HepG2 (cell line): Measurements from ENCODE around the gene NDUFB3. TPM values are rescaled to one million over a fixed set of nuclear protein-coding genes. Genes with fewer than 3 reads are reported as not detected.

Source experiments
- CENPX ChIP-seq: sonication (generic); formaldehyde crosslinking; IDR thresholded peaks from 2 replicates; pipeline ENCODE4 v1.9.0; 2021; ENCODE audit warnings: mild to moderate bottlenecking, missing genetic modification reagents, moderate library complexity
- CSRNP2 ChIP-seq: sonication (generic); formaldehyde crosslinking; conservative IDR thresholded peaks from 2 replicates; pipeline ENCODE4 v1.8.0; 2022; ENCODE audit warnings: low read depth, missing genetic modification reagents
- GPBP1L1 ChIP-seq: sonication (generic); formaldehyde crosslinking; IDR thresholded peaks from 2 replicates; pipeline ENCODE4 v1.5.0; 2020; ENCODE audit warnings: mild to moderate bottlenecking, missing genetic modification reagents
- KMT2A ChIP-seq: sonication (generic); formaldehyde crosslinking; IDR thresholded peaks from 2 replicates; pipeline ENCODE4 v1.4.0; 2020; ENCODE audit warnings: missing genetic modification reagents
- KMT2B ChIP-seq: IDR thresholded peaks from 2 replicates; pipeline ENCODE4 v1.6.1; 2016; ENCODE audit warnings: missing genetic modification reagents, missing compliant biosample characterization
- PAX8 ChIP-seq: sonication (generic); formaldehyde crosslinking; IDR thresholded peaks from 2 replicates; pipeline ENCODE4 v1.8.0; 2022; ENCODE audit warnings: mild to moderate bottlenecking, missing genetic modification reagents, borderline replicate concordance
- REPIN1 ChIP-seq: sonication (generic); formaldehyde crosslinking; IDR thresholded peaks from 2 replicates; pipeline ENCODE4 v1.8.0; 2022; ENCODE audit warnings: missing genetic modification reagents, low read depth, mild to moderate bottlenecking, borderline replicate concordance
- TAF1 ChIP-seq: sonication (generic); formaldehyde crosslinking; IDR thresholded peaks from 2 replicates; pipeline ENCODE4 v1.4.0; 2020; ENCODE audit warnings: missing genetic modification reagents
- ZGPAT ChIP-seq: IDR thresholded peaks from 2 replicates; pipeline ENCODE4 v1.6.1; 2016; ENCODE audit warnings: mild to moderate bottlenecking
- ZNF142 ChIP-seq: sonication (generic); formaldehyde crosslinking; IDR thresholded peaks from 2 replicates; pipeline ENCODE4 v1.4.0; 2020; ENCODE audit warnings: missing genetic modification reagents
- ZNF230 ChIP-seq: sonication (generic); formaldehyde crosslinking; IDR thresholded peaks from 2 replicates; pipeline ENCODE4 v1.4.0; 2020; ENCODE audit warnings: mild to moderate bottlenecking, missing genetic modification reagents
- ZNF275 ChIP-seq: sonication (generic); formaldehyde crosslinking; IDR thresholded peaks from 2 replicates; pipeline ENCODE4 v1.8.0; 2022; ENCODE audit warnings: missing genetic modification reagents, mild to moderate bottlenecking, inconsistent platforms, borderline replicate concordance
- ZNF276 ChIP-seq: sonication (generic); formaldehyde crosslinking; IDR thresholded peaks from 2 replicates; pipeline ENCODE4 v1.4.0; 2020; ENCODE audit warnings: mild to moderate bottlenecking, low read depth, missing genetic modification reagents
- ZNF780A ChIP-seq: sonication (generic); formaldehyde crosslinking; IDR thresholded peaks from 2 replicates; pipeline ENCODE4 v1.8.0; 2022; ENCODE audit warnings: mild to moderate bottlenecking, missing genetic modification reagents, moderate library complexity
- polyA plus RNA-seq, 8 experiments: library from polyadenylated mRNA; depleted of rRNA in 3 of 8; stranded (reverse) in 7 of 8; unstranded in 1 of 8; fragments of >200 nt; fragmentation: Illumina TruSeq in 4 of 8; extraction: Trizol in 4 of 8; gene quantifications; 2 replicates each; pipeline versions ENCODE4 v1.2.1 to v1.2.3, GENCODE V29; 2011 to 2016; ENCODE audit warnings: low read depth in 4 of 8, missing spikeins in 1 of 8, mixed read lengths in 1 of 8; ENCODE audit not compliant: insufficient read depth in 1 of 8
- total RNA-seq, 5 experiments: library from RNA; depleted of rRNA; stranded (reverse); fragments of >200 nt; fragmentation: Illumina TruSeq; extraction: Trizol; gene quantifications; 2 replicates each; pipeline ENCODE4 v1.2.3, GENCODE V29; 2016; ENCODE audit warnings: low read depth in 1 of 5

NDUFB3 gene
- total and polyA plus RNA-seq, 2 of the 13 experiments (the other 11 are each of a cell fraction or from before 2014, with no cell fraction given), result 50.7 to 159 TPM

- TF ChIP-seq REPIN1 (CRISPR knock-in tag), result peak; percentile 57; the same call in 1 of the 2 replicates
- TF ChIP-seq ZNF230 (CRISPR knock-in tag), result peak; percentile 72
- TF ChIP-seq ZGPAT (CRISPR knock-in tag), result peak; percentile 52; the same call in 1 of the 2 replicates
- TF ChIP-seq CSRNP2 (CRISPR knock-in tag), result no peak
- TF ChIP-seq ZNF275 (CRISPR knock-in tag), result peak; percentile 83
- no peak for TF ChIP-seq CENPX (CRISPR knock-in tag)
- peak; percentile 82; the same call in 1 of the 2 replicates for TF ChIP-seq ZNF142
- no peak for TF ChIP-seq GPBP1L1 (CRISPR knock-in tag)
- TF ChIP-seq KMT2B, result no peak
- peak; percentile 78 for TF ChIP-seq KMT2A (CRISPR knock-in tag)
- TF ChIP-seq TAF1 (CRISPR knock-in tag), result peak; percentile 81
- no peak; the same call in 1 of the 2 replicates for TF ChIP-seq PAX8
- TF ChIP-seq ZNF276 (CRISPR knock-in tag), result peak; percentile 79
- no peak for TF ChIP-seq ZNF780A (CRISPR knock-in tag)
Observed at GRCh38 chr2:201116115-201116958, 44.5 kb downstream of the NDUFB3 start, which contains the start of gene CFLAR (continued).
